GM19025 (cell line): Measurements from ENCODE around the gene FAM168B.
"Not testable (repeated sequence)": the region's sequence is repeated elsewhere in the genome, so short reads cannot be mapped to it uniquely, and the experiment has no call there.

Source experiments
- ATAC-seq: cut with Tn5 transposase; IDR thresholded peaks from one replicate; pipeline ENCODE4 v1.9.1; 2021; ENCODE audit warnings: mild to moderate bottlenecking, low read depth, moderate library complexity; ENCODE audit not compliant: unreplicated experiment

FAM168B gene, protein sequence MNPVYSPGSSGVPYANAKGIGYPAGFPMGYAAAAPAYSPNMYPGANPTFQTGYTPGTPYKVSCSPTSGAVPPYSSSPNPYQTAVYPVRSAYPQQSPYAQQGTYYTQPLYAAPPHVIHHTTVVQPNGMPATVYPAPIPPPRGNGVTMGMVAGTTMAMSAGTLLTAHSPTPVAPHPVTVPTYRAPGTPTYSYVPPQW

DNA sequence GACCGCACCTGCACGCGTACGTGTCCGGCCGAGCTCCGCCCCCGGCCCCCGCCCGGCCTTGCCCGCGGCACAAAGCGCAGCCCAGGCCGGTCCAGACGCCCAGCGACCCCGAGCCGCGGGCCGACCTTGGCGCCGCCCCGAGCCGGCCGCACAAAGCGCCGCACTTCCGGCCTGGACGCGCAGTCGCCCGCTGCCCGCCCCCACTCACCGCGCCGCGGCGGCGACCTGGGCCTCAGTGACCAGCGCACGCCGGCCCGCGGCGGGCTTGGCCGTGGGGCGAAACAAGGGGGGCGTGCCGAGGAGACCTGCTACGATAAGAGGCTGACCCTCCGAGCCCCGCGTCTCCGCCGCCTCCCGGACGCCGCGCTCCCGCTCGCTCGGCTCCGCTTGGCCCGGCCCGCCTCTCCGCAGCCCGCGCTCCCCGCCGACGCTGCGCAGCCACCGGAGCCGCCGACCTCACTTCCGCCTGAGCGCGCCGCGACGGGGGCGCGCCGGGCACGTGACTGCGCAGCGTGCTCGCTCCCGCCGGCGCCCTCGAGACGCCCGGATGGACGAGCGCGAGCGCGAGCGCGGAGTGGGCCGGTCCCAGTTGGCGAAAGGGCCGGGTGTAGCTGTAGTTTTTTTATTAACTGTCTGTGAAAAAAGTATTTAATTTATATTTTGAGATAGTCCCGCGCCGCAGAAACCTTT, at the start of gene FAM168B:
FAM168B (minus strand) TSS at position 455 of the 690 bp plus-strand sequence. CDS start 10,814 bp downstream, outside the sequence.
- ATAC-seq: peak; percentile 79

DNA sequence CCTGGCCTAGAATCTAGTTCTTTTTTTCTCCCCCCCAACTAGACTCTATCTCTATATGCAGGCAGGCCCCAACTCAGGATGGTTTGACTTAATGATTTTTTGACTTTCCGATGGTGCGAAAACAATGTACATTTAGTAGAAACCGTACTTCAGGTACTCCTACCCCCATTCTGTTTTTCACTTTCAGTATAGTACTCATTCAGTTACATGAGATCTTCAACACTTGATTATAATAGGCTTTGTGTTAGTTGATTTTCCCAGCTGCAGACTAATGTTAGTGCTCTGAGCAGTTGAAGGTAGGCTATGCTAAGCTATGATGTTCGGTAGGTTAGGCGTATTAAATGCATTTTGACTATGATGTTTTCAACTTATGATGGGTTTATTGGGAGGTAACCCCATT, 49.6 kb upstream of the FAM168B start:
- ATAC-seq: no peak

DNA sequence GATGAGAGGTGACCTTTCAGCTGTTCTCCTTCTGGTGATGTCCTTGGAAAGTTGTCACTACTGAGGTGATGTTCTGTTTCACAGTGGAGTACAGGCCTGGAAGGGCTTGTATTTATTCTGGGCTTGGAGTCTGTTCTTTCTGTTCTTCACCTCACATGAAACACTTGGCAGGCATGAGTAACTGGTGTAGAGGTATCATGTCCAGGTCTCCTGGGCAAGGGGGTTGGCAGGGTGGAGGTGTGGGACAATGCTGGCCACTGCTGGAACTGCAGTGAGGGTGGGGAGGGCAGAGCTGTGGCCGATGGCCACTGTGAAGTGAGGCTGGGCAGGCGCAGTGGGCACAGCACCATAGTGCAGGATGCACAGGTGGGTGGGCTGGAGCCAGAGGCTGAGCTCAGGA, 47.3 kb upstream of the FAM168B start:
- no peak for ATAC-seq

DNA sequence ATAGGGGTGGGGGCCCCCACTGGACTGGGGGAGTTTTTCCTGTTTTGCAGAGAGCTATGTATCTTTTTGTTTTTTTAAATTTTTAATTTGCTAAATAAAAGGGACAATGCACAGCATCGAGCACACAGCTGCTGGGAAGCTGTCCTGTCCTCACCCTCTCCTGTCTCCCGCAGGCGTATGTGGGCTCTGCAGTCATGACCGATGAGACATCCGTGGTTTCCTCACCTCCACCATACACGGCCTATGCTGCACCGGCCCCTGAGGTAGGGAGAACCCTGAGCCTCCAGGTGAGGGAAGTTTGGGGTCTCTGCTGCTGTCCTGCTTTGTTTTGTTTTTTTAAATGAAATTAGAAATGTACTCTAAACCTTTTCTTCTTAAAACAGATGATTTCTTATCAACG, 39.5 kb upstream of the FAM168B start:
- ATAC-seq: no peak

DNA sequence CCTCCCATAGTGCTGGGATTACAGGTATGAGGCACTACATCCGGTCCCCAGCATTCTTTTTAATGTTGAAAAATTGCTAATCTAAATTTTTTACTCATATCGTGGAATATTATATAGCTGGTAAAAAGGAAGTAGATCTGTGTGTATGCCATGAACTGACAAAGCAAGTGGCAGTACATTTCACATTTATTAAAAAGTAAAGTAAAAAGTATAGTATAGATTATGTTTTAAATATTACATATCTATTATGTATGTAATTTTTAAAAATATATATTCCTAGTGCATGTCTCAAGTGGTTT, 37.0 kb upstream of the FAM168B start:
- ATAC-seq: no peak

DNA sequence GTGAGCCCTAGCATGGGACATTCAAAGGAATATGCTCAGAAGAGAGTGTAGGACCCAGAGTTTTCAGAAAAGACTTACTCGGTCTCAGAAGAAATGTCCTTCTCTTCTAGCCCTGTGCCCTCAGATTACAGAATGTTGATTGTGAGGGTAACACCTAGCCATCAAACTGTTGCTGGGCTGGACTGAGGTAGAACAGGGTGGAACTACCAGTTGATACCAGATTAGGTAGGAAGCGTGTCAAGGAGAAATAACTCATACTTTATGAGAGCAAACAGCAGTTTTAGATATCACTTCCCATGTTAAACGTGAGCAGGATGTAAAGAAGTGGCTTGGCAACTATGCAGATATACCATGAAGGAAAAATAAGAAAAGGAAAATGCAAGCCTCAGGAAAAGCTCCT, 34.7 kb upstream of the FAM168B start:
- no peak for ATAC-seq

DNA sequence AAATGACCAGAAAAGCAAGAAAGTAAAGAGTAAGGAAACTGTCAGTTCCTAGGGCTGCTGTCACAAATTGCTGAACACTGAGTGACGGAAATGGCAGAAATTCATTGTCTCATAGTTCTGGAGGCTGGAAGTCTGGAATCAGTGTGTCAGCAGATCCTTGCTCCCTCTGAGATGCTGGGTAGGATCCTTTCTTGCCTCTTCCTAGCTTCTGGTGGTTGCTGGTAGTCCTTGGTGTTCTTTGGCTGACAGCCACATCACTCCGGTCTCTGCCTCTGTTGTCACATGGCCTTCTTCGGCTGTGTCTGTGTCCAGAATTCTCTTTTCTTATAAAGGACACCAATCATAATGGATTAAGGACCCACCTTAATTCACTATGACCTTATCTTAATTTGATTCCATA, 33.8 kb upstream of the FAM168B start:
- no peak for ATAC-seq

DNA sequence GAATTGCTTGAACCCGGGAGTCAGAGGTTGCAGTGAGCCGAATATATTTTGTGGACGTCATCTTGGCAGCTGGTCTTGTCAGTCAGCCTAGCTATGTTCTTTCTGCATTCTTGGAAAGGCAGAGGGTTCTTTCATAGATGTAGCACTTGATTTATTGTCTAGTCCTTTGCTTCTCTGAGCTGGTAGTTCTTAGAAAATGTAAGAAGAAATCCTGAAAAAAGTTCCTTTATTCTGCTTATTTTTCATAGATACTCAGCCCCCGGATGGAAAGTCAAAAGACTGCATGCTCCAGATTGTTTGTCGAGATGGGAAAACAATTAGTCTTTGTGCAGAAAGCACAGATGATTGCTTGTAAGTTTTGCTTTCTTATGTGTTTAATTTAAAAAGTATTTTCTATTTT, 33.2 kb upstream of the FAM168B start:
- no peak for ATAC-seq

DNA sequence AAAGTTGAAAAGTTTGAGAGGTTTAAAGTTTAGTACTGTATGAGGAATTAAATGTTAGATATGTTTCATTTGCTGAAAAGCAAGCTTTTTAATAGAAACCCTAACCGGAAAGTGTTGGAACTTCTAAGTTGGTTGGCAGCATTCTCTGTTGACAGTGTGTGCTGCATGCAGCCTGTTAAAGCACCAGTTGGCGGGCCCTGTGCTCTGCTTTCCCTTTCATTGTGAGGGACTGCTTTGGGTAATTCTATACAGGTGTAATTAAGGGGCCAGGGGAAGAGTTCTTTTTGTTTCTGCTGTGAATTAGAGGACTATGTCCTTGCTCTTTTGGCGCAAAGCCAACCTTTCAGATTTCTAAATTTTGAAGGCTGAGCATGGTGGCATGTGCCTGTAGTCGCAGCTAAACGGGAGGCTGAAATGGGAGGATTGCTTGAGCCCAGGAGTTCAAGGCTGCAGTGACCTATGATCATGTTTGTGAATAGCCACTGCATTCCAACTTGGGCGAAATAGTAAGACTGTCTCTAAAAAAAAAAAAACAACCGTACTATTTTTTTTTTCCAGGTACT, 32.0 kb upstream of the FAM168B start:
- no peak for ATAC-seq

DNA sequence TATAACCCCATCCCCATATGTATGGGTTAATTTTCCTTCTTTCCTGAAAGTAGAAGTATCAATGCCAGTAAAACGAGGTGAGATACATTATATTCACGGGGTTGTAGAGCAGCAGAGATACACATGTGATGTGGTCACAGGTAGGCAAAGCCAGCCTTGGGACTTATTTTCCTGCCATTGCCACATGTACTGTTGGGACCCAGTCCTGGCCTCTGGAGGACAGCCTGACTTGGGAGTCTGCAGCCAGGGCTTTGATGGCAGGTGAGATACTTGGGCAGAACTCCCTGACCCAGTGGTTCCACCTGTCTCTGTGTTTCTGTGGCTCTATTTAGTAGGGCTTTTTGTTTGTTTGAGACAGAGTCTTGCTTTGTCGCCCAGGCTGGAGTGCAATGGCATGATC, 29.9 kb upstream of the FAM168B start:
- no peak for ATAC-seq

DNA sequence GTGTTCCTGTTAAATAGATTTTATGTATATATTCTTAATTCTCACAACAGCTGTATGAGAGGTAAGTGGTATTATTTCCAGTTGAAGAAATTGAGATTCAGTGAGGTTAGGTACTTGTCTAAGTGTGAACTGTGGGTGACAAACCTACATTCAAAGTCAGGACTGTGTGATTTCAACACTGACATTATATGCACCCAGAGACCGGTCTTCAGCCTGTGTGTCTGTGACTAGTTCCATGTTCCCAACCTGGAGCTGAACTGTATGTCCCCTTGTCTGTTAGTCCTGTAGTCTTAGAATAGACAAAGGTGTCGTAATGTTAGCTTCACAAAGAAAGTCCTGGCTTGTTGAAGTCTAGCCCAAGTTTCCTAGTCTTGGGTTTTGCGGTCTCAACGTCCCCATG, 29.2 kb upstream of the FAM168B start:
- no peak for ATAC-seq

DNA sequence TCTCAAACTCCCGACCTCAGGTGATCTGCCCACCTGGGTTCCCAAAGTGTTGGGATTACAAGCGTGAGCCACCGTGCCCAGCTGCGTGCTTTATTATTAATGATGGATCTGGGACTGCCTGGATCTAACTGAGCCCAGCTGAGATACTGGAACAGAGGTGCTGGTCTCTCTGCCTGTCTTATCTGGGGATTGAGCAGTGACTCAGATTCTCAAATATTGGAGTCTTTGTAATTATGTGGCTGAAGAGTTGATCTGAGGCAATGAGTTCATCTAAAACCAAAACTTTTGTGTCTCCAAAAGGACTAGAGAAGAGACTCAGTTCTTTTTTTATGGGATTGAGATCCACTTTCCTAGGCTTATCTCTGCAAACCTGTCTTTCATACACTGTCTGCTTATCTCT, 28.2 kb upstream of the FAM168B start:
- no peak for ATAC-seq

DNA sequence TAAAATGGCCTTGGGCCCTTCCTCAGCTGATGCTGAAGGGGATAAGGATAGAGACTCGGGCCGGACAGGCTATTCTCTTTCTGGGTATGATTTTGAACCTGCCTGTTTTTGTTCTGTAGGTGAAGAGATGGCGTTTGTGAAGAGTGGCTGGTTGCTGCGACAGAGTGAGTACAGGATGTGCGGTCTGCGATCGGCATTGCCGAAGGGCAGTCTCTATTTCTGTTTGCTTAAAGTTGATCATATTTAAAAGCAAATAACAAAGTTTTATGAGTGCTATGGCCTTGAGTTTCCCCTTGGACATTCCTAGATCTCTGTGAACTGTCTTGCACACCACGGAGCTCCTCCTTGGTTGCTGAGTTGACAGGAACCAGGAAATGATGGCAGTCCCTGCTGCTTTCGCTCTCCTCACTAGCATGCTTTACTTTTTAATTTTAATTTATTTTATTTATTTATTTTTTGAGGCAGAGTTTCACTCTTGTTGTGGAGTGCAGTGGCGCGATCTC, 27.6 kb upstream of the FAM168B start:
- ATAC-seq: no peak

DNA sequence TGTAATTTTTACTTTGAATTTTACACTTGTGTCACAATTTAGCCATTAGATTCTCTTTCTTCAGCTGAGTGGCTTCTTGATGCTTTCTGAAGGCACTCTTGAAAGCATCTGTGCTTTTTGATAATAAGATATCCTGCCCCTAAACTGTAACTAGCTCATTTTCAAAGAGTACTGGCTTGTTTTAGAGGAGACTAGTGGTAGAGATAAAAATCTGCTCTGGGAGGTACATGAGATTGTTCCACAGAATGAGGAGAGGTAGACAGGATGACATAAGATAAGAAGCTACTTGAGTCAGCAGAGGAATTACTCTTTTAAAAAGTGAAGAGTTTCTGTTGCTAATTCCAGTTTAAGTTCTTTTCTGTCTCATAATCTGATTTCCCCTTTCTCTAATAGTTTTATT, 22.5 kb upstream of the FAM168B start:
- no peak for ATAC-seq

DNA sequence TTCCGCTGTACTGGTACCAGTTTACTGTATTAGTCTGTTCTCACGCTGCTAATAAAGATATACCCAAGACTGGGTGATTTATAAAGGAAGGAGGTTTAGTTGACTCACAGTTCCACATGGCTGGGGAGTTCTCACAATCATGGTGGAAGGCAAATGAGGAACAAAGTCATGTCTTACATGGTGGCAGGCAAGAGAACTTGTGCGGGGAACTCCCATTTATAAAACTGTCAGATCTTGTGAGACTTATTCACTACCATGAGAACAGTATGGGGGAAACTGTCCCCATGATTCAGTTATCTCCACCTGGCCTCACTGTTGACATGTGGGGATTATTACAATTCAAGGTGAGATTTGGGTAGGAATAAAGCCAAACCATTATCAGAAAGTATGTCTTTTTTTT, 21.7 kb upstream of the FAM168B start:
- ATAC-seq: not testable (repeated sequence)

DNA sequence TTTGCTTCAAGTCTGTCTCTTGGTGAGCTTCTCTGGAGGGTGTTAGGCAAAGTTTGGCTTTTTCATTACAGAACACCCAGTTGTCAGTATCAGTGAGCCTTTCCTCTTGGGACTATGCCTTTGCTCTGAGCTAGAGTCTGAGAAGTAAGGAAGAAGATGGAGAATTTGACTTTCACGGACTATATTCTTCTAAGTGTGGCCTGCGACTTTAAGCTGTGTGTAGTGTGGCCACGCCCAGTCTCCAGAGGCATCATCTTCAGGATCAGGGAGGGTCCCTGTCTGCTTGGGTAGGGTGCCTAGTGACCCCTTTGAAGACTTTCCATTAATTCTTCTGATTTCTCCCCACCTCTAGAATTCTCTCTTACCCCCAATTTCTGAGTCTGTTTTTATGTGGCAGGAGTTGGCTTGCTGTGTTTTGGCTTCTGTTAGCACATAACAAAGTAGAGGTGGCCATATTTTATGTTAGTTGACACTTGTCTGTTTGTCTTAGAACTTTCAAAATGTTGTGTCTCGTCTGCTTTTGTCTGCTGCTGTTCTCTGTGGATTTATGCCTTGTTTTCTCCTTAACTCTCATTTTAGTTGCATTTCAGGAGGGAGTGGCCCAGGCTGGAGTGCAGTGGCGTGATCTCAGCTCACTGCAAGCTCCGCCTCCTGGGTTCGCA, 20.4 kb upstream of the FAM168B start:
- ATAC-seq: no peak

DNA sequence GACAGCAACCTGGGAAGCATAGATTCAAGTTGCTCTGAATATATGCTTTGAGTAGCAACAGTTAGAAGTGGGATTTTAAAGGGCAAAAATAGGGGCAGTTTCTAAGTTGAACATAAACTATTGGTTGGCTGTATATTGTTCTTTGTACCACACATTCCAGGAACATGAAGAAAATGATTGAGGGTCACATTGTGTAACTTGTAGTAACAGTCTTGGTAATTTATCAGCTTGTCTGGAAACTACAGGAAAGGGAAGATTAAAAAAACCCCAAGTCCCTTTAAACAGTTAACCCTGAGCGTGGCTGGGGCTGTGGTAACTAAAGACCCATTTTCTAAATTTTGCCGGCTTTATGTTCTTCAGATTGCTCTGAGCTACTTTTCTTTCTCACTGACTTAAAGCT, 19.3 kb upstream of the FAM168B start:
- no peak for ATAC-seq

DNA sequence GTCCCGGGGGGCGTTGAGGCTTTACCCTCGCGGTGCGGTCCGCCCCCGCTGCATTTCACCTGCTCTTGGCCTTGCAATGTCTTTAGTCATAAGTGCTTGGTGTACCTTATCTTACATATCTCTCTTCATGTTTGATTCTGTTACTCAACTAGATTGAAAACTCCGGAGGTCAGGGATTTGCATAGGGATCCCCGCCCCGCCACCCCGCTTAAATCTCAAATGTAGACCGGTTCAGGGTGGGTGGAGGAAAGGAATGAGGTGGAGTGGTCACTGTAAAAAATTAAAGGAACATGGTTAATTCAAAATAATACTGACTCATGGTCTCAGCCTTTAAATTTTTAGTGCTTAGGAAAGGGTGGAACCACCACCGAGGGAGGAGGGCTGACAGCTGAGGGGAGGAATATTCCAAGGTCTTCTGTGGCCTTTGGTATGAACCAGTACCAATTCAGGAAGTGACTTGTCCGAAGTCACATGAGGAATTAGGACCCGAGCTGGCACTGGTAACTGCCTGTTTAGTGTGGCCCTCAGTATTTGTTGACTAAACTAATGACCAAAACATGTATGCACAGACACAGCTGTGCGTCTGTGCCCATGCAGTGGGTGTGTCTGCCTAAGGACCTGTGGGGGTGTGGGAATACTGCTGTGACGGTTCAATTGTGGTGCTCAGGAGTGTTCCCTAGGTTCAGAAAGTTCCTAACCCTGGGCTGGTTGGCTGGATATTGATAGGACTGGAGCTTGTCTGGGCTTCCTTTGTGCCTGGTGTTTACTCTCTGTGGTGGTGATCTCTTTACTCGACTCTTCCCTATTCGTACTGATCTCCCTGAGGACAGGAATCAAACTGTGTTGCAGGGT, 12.9 kb upstream of the FAM168B start:
- ATAC-seq: peak; percentile 35

DNA sequence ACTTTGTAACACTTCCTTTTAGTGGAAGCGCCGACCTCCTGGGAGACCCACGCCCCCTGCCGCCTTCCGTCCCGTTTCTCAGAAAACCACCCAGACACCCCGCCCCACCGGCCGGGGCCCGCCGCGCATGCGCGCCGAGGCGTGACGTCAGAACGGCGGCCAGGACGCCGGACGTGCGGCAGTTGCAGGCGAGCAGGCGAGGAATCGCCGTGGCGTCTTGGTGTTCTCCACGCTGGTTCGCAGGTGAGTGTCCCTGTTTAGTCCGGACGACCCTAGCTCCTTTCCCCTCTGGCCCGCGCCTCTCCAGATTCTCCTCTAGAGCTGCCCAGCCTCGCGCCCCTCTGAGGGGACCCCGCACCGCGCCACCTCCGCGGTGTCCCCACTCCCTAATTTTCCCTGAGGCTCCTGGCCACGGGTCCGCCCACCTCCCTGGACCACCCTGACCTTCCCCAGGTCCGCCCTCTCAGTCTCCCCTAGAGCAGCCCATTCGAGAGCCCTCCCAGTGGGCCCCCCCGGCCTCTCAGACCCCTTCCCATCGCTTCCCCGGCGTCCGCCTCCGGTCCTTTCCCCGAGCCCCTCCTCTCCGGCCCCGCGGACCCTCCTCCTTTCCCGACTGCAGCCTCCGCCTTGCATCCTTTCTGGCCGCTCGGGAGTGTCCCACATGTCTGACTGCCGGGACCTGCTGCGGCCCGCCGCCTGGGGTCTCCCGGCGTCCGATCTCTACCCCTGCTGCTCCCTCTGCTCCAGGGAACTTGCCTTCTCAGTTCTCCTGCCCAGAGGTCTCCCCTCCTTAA, 12.1 kb upstream of the FAM168B start, which contains the start of gene PLEKHB2:
PLEKHB2 (plus strand) TSS at position 181 of the 794 bp plus-strand sequence. CDS start 15,606 bp downstream, outside the sequence.
- ATAC-seq: peak; percentile 76
